Fibroblast of lung (primary cell): ENCODE measurements around the gene LRRC18. TPM values are rescaled to one million over a fixed set of nuclear protein-coding genes. Genes with fewer than 3 reads are reported as not detected.

Experiments
- DNase-seq, 2 donors: peaks; one replicate each; pipeline versions ENCODE4 v3.0.0 to v3.0.0-alpha.2; 2010; ENCODE audit warnings: low read depth in 2 of 2
- H2AFZ ChIP-seq: 2 replicates; pipeline ENCODE4 v1.5.1; 2012; ENCODE audit warnings: low read length, control low read depth, inconsistent platforms
- H3K27ac ChIP-seq: 2 replicates; pipeline ENCODE4 v1.5.1; 2011; ENCODE audit warnings: low read length, control low read depth; ENCODE audit not compliant: insufficient read depth
- H3K27me3 ChIP-seq: 2 replicates; pipeline ENCODE4 v1.5.1; 2011; ENCODE audit warnings: mild to moderate bottlenecking, low read length; ENCODE audit not compliant: control insufficient read depth, insufficient read depth
- H3K36me3 ChIP-seq: 2 replicates; pipeline ENCODE4 v1.5.1; 2011; ENCODE audit warnings: low read length; ENCODE audit not compliant: control insufficient read depth, insufficient read depth
- H3K4me1 ChIP-seq: 2 replicates; pipeline ENCODE4 v1.5.1; 2011; ENCODE audit warnings: low read length; ENCODE audit not compliant: control insufficient read depth, insufficient read depth; ENCODE audit errors: extremely low read depth
- H3K4me2 ChIP-seq: 2 replicates; pipeline ENCODE4 v1.5.1; 2011; ENCODE audit warnings: low read length, control low read depth; ENCODE audit not compliant: insufficient read depth; ENCODE audit errors: extremely low read depth
- H3K4me3 ChIP-seq, 4 experiments: fragments of 200-600 bp in 1 of 4; sonication (generic) in 1 of 4; replicated peaks in 1 of 4; 2 replicates each; pipeline ENCODE4 v1.5.1; 2011 to 2016; ENCODE audit warnings: low read length in 4 of 4, low read depth in 3 of 4, mild to moderate bottlenecking in 3 of 4, control low read depth in 2 of 4, inconsistent platforms in 1 of 4, mixed read lengths in 1 of 4; ENCODE audit not compliant: insufficient read depth in 1 of 4; ENCODE audit errors: control extremely low read depth in 1 of 4
- H3K79me2 ChIP-seq: 2 replicates; pipeline ENCODE4 v1.5.1; 2012; ENCODE audit warnings: mild to moderate bottlenecking, low read length, inconsistent platforms; ENCODE audit not compliant: control insufficient read depth, insufficient read depth
- H3K9ac ChIP-seq: 2 replicates; pipeline ENCODE4 v1.5.1; 2011; ENCODE audit warnings: mild to moderate bottlenecking, low read length, control low read depth; ENCODE audit not compliant: insufficient read depth
- H3K9me3 ChIP-seq: 2 replicates; pipeline ENCODE4 v1.5.1; 2012; ENCODE audit warnings: low read depth, low read length; ENCODE audit not compliant: control insufficient read depth, insufficient read depth
- H4K20me1 ChIP-seq: 2 replicates; pipeline ENCODE4 v1.5.1; 2011; ENCODE audit warnings: low read length; ENCODE audit not compliant: control insufficient read depth, insufficient read depth; ENCODE audit errors: extremely low read depth
- CTCF ChIP-seq, 2 donors: IDR thresholded peaks in 1 of 2; conservative IDR thresholded peaks in 1 of 2; 1 replicate in 1 of 2; 2 replicates in 1 of 2; pipeline ENCODE4 v1.5.1; 2011 to 2012; ENCODE audit warnings: low read length in 2 of 2, control low read depth in 1 of 2, inconsistent platforms in 1 of 2, low read depth in 1 of 2, mild to moderate bottlenecking in 1 of 2
- EZH2 ChIP-seq: IDR thresholded peaks from 2 replicates; pipeline ENCODE4 v1.5.1; 2012; ENCODE audit warnings: low read length, control low read depth, mild to moderate bottlenecking; ENCODE audit errors: missing control alignments
- polyA plus RNA-seq, 2 donors: library from polyadenylated mRNA; depleted of rRNA in 1 of 2; stranded (reverse) in 1 of 2; unstranded in 1 of 2; fragments of >200 nt; gene quantifications; 2 replicates each; pipeline ENCODE4 v1.2.1, GENCODE V29; 2011 to 2012; ENCODE audit warnings: missing spikeins in 1 of 2
- total RNA-seq: library from RNA; depleted of rRNA; stranded (reverse); fragments of >200 nt; gene quantifications from 2 replicates; pipeline ENCODE4 v1.2.1, GENCODE V29; 2014

LRRC18 gene
- total and polyA plus RNA-seq, 2 donors (not counting 1 experiment from before 2014, with no cell fraction given): 0.66 TPM; not detected in 1

- Histone ChIP-seq H3K36me3 (no peaks in the 10 kb centered on the region), H3K27ac (no peak overlapping the region), H2AFZ (no peak overlapping the region), H3K9me3 (no peaks in the 10 kb centered on the region), H3K4me2 (no peak overlapping the region), H3K79me2 (no peaks in the 10 kb centered on the region), H3K27me3 (no peaks in the 10 kb centered on the region), H3K9ac (no peak overlapping the region), H3K4me1 (no peaks in the 10 kb centered on the region), H4K20me1 (no peaks in the 10 kb centered on the region), H3K4me3 (no peak overlapping the region)
- no peak for DNase-seq
- no peak for TF ChIP-seq EZH2
- TF ChIP-seq CTCF (conservative IDR thresholded peaks at IDR 0.05 in 1 of 2, IDR thresholded peaks at IDR 0.05 in 1 of 2; ENCODE audit: low read depth in 1 of 2, low read length in 2 of 2): no peak
Measured at GRCh38 chr10:48941427-48942075, 1.9 kb upstream of the LRRC18 start.

GRCh38 chr10:48940958-48941357 is 1.3 kb upstream of the LRRC18 start:
- Histone ChIP-seq H3K27ac (no peak overlapping the region), H3K9me3 (no peaks in the 10 kb centered on the region), H3K79me2 (no peaks in the 10 kb centered on the region), H3K27me3 (no peaks in the 10 kb centered on the region), H2AFZ (no peak overlapping the region), H3K4me2 (no peak overlapping the region), H3K4me3 (no peak overlapping the region), H3K9ac (no peak overlapping the region), H3K4me1 (no peaks in the 10 kb centered on the region), H3K36me3 (no peaks in the 10 kb centered on the region), H4K20me1 (no peaks in the 10 kb centered on the region)
- no peak for DNase-seq
- TF ChIP-seq CTCF (conservative IDR thresholded peaks at IDR 0.05 in 1 of 2, IDR thresholded peaks at IDR 0.05 in 1 of 2; ENCODE audit: low read depth in 1 of 2, low read length in 2 of 2) (no peak), EZH2 (no peak)

GRCh38 chr10:48940372-48940771 is 732 bp upstream of the LRRC18 start:
- H4K20me1 ChIP-seq: no peaks in the 10 kb centered on the region
- no peak overlapping the region for H2AFZ ChIP-seq
- DNase-seq: no peak
- no peak overlapping the region for H3K4me2 ChIP-seq
- no peaks in the 10 kb centered on the region for H3K36me3 ChIP-seq
- H3K9ac ChIP-seq: no peak overlapping the region
- H3K27me3 ChIP-seq: no peaks in the 10 kb centered on the region
- H3K79me2 ChIP-seq: no peaks in the 10 kb centered on the region
- no peaks in the 10 kb centered on the region for H3K4me1 ChIP-seq
- no peak overlapping the region for H3K27ac ChIP-seq
- no peaks in the 10 kb centered on the region for H3K9me3 ChIP-seq
- TF ChIP-seq CTCF (conservative IDR thresholded peaks at IDR 0.05 in 1 of 2, IDR thresholded peaks at IDR 0.05 in 1 of 2; ENCODE audit: low read depth in 1 of 2, low read length in 2 of 2): no peak
- no peak for TF ChIP-seq EZH2
- H3K4me3 ChIP-seq: no peak overlapping the region
